Activated T-cell treated with anti-CD3 and anti-CD28 coated beads, Interleukin-2, amount 50 U/mL, for 24 hours (primary cell): ENCODE measurements around the gene PRSS22.

ENCODE experiments used
- DNase-seq: peaks from one replicate; pipeline ENCODE4 v3.0.0-alpha.2; 2020
- H3K27ac Mint-ChIP-seq: 2 replicates; pipeline ENCODE4 v1.8.0; 2020; ENCODE audit warnings: mild to moderate bottlenecking, mixed read lengths
- H3K27me3 Mint-ChIP-seq: 2 replicates; pipeline ENCODE4 v1.8.0; 2020; ENCODE audit warnings: mixed read lengths
- H3K36me3 Mint-ChIP-seq: 2 replicates; pipeline ENCODE4 v1.8.0; 2020; ENCODE audit warnings: low read depth, mixed read lengths
- H3K4me1 Mint-ChIP-seq: 2 replicates; pipeline ENCODE4 v1.8.0; 2020; ENCODE audit warnings: low read depth, mixed read lengths
- H3K4me3 Mint-ChIP-seq: 2 replicates; pipeline ENCODE4 v1.8.0; 2020; ENCODE audit warnings: mild to moderate bottlenecking, moderate library complexity, mixed read lengths
- H3K9me3 Mint-ChIP-seq: 2 replicates; pipeline ENCODE4 v1.8.0; 2020; ENCODE audit warnings: mixed read lengths

The PRSS22 gene

DNA sequence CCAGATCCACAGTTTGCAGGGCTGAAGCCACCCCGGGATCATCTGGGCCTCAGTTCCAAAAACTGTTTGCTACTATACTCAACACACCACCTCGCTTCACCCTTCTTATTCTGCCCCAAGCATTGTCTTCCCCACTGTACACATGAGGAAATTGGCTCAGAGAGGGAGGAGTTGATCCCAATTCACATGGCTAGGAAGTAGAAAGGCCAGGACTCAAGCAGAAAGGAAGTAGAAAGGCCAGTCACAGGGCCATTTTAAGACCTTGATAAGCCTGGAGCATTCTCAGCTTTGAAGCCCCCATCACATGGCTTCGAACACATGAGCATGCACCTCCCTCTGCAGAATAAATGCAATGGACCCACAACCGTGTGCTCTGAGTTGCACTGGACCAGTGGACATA is 7.7 kb upstream of the PRSS22 start:
- H3K9me3 Mint-ChIP-seq, result no peaks in the 10 kb centered on the region
- H3K36me3 Mint-ChIP-seq, result peaks cover 3% of the 10 kb centered on the region
- H3K4me3 Mint-ChIP-seq, result no peak overlapping the region
- H3K4me1 Mint-ChIP-seq, result peaks cover 16% of the 10 kb centered on the region
- no peak overlapping the region for H3K27ac Mint-ChIP-seq
- DNase-seq, result no peak
- peaks cover 6% of the 10 kb centered on the region for H3K27me3 Mint-ChIP-seq

DNA sequence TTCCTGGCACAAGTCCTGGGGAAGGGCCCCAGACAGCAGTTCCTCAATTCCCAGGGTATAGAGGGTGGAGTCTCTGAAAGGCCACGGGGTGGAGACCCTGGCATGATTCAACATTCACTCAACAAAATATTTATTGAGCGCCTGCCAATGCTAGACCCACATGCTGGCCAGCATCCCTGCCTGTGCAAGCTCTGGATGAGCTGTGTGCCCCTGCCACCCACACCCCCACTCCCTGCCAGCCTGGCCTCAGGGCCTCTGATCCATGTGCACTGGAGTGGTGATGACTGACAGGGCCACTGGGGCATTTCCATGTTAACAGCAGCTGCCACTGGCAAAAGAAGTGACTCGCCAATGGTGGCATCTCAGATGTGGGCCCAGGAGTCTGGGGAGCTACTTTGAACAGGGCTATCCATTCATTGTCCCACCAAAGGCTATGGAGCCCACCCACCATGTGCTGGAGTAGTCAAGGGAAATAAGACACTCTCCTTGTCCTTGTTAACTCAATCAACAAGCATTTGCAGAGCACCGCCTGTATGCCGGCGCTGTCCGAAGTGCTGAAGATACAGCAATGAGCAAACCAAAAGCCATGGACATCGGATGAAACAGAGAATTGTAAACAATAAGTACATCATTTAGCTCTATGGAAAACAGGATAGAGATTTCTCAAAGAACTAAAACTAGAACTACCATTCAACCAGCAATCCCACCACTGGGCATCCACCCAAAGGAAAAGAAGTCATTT is 3.0 kb upstream of the PRSS22 start:
- peaks cover 21% of the 10 kb centered on the region for H3K27me3 Mint-ChIP-seq
- peaks cover 7% of the 10 kb centered on the region for H3K4me1 Mint-ChIP-seq
- no peak overlapping the region for H3K4me3 Mint-ChIP-seq
- no peaks in the 10 kb centered on the region for H3K9me3 Mint-ChIP-seq
- no peak for DNase-seq
- H3K27ac Mint-ChIP-seq, result no peak overlapping the region
- no peaks in the 10 kb centered on the region for H3K36me3 Mint-ChIP-seq

DNA sequence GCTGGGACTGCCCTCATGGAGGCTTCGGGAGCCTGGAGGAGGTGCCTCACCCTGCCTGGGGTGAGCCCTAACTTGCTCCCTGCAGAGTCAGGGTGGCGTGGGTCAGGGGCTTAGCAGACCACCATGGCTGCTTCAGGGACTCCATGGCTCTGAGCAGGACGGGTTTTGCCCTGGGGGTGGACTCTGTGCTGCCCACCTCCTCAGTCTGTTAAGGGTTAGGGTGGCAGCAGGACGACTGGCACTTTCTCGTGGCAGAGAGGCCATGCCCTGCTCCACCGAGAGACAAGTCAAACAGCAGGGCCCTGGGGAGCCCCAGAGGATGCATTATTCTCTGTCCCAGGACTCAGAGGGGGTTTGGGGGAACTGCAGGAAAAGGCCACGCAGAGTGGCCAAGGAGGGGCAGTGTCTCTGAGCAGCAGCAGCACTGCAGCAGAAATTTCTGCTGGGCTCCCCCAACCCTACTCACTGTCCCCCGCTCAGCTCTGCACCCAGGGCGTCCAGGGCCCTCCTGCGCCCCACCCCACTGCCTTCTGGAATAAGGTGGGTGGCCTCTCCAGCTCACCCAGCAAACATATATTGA is 1.8 kb upstream of the PRSS22 start:
- H3K4me3 Mint-ChIP-seq, result no peak overlapping the region
- H3K27ac Mint-ChIP-seq, result no peak overlapping the region
- H3K4me1 Mint-ChIP-seq, result peaks cover 7% of the 10 kb centered on the region
- no peak for DNase-seq
- H3K27me3 Mint-ChIP-seq, result peaks cover 21% of the 10 kb centered on the region
- H3K36me3 Mint-ChIP-seq, result no peaks in the 10 kb centered on the region
- H3K9me3 Mint-ChIP-seq, result peaks cover under 1% of the 10 kb centered on the region

GRCh38 chr16:2858245-2859025 is 465 bp upstream of the PRSS22 start:
- H3K27ac Mint-ChIP-seq, result no peak overlapping the region
- H3K9me3 Mint-ChIP-seq, result peaks cover 9% of the 10 kb centered on the region
- DNase-seq, result no peak
- no peak overlapping the region for H3K4me3 Mint-ChIP-seq
- peaks cover 7% of the 10 kb centered on the region for H3K4me1 Mint-ChIP-seq
- H3K36me3 Mint-ChIP-seq, result no peaks in the 10 kb centered on the region
- peaks cover 21% of the 10 kb centered on the region for H3K27me3 Mint-ChIP-seq

DNA sequence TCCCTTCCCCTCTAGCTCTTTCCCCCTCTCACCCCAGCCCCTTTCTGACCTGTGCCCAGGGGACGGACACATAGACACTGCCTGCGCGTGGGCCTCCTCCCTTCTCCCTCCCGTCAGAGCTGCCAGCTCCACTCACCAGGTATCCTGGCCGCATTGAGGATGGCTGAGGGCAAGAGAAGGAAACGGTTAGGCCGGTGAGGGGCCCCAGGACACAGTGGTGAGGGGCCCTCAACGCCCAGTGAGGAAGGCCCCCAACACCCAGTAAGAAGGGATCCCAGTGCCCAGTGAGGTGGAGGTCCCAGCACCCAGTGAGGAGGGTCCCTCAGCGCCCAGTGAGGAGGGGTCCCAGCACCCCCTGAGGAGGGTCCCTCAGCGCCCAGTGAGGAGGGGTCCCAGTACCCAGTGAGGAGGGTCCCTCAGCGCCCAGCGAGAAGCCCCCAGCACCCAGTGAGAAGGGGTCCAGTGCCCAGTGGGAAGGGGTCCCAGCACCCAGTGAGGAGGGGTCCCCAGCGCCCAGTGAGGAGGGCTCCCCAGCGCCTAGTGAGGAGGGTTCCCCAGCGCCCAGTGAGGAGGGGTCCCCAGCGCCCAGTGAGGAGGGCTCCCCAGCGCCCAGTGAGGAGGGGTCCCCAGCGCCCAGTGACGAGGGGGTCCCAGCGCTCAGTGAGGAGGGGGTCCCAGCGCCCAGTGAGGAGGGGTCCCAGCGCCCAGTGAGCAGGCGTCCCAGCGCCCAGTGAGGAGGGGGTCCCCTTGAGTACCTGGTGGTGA is 1.1 kb downstream of the PRSS22 start:
- no peaks in the 10 kb centered on the region for H3K36me3 Mint-ChIP-seq
- no peak for DNase-seq
- H3K4me3 Mint-ChIP-seq, result no peak overlapping the region
- H3K27me3 Mint-ChIP-seq, result peaks cover 21% of the 10 kb centered on the region
- H3K9me3 Mint-ChIP-seq, result peaks cover 9% of the 10 kb centered on the region
- no peak overlapping the region for H3K27ac Mint-ChIP-seq
- H3K4me1 Mint-ChIP-seq, result peaks cover 7% of the 10 kb centered on the region

GRCh38 chr16:2856061-2856670 is 1.8 kb downstream of the PRSS22 start:
- no peak overlapping the region for H3K4me3 Mint-ChIP-seq
- peaks cover 9% of the 10 kb centered on the region for H3K9me3 Mint-ChIP-seq
- DNase-seq, result peak; percentile 62
- peaks cover 7% of the 10 kb centered on the region for H3K4me1 Mint-ChIP-seq
- H3K27me3 Mint-ChIP-seq, result peaks cover 16% of the 10 kb centered on the region
- H3K27ac Mint-ChIP-seq, result no peak overlapping the region
- H3K36me3 Mint-ChIP-seq, result no peaks in the 10 kb centered on the region

DNA sequence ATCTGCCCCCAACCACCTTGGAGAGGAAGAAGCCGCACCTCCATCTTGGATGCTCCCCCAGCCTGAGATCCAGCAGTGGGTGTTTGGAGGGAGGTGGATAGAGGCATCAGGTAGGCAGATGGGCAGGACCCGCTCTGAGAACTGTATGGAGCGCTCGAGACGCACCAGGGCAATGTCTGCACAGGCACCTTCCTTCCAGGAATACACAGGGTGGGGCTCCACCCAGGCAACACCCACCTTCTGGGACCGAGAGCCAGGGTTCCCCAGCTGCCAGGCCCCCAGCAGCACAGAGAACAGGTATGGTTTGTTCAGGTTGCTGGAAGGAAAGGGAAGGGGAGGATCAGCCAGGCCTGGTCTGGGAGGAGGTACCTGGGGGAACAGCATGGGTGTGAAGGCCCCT is 2.4 kb downstream of the PRSS22 start:
- H3K9me3 Mint-ChIP-seq, result peaks cover 9% of the 10 kb centered on the region
- DNase-seq, result no peak
- H3K27me3 Mint-ChIP-seq, result peaks cover 14% of the 10 kb centered on the region
- H3K27ac Mint-ChIP-seq, result no peak overlapping the region
- H3K4me3 Mint-ChIP-seq, result no peak overlapping the region
- peaks cover 7% of the 10 kb centered on the region for H3K4me1 Mint-ChIP-seq
- H3K36me3 Mint-ChIP-seq, result no peaks in the 10 kb centered on the region

- no peak for DNase-seq
- Mint-ChIP-seq H3K27ac (no peak overlapping the region), H3K4me1 (peaks cover 7% of the 10 kb centered on the region), H3K27me3 (peaks cover 10% of the 10 kb centered on the region), H3K4me3 (no peak overlapping the region), H3K9me3 (peaks cover 9% of the 10 kb centered on the region), H3K36me3 (no peaks in the 10 kb centered on the region)
Observed at GRCh38 chr16:2854700-2855309, 3.2 kb downstream of the PRSS22 start.

DNA sequence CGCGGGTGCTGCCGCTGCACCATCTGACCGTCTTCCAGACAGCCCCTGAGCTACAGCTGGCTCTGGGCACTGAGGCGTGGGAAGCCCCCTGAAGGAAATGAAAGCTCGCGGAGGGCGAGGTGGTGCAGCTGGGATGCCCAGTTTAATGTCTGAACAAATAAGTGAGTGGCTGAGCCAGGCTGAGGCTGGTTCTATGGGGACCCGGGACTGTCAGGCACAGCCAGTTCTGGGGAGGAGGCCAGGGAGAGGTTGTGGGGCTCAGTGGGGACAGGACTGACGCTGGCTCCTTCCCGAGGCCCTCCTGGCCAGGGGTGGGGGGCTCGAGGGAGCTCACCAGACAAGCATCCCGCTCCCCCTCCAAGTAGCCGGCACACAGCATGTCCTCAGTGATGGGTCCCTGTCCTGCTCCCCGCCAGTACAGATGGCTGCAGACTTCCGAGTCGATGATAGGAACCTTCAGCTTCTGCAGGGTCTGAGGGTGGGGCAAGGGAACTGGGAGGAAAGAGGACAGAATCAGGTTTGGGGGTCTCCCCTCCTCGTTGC is 4.4 kb downstream of the PRSS22 start:
- Mint-ChIP-seq H3K27me3 (peaks cover 7% of the 10 kb centered on the region), H3K27ac (no peak overlapping the region), H3K4me3 (no peak overlapping the region), H3K36me3 (no peaks in the 10 kb centered on the region), H3K9me3 (peaks cover 9% of the 10 kb centered on the region), H3K4me1 (peaks cover 5% of the 10 kb centered on the region)
- DNase-seq, result no peak

DNA sequence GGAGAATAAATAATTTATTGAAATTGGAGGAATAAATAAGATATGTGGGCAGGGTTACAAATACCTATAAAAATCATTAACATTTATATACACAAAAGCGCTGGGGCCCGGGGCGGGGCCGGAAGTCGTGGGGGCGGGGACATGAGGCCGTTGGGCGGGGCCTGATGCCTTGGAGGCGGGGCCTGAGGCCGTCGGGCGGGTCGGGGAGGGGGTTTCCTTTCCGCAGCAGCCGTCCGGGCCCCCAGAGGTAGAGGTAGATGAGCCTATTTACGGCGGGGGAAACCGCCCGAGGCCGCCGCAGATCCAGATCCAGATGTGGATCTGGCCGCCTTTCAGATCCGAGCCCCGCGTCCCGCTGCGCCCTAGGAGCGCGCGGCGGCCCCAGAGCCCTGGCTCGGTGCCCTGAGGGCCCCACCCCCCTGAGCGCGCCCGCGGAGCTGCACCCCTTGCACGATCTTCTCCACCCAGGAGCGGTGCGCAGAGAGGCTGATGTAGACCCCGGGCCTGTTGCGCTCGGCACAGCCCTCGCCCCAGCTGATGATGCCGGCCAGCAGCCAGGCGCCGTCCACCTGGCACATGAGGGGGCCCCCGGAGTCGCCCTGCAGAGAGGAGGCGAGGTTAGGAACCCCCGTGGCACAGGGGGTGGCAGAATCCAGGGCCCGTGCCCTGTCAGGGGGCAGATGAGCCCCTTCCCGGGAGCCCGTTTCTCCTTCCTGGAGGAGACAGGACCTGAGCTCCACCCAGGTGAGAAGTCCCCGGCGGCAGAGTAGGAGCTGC is 5.1 kb downstream of the PRSS22 start:
- Mint-ChIP-seq H3K36me3 (no peaks in the 10 kb centered on the region), H3K9me3 (peaks cover 9% of the 10 kb centered on the region), H3K27me3 (peaks cover 7% of the 10 kb centered on the region), H3K27ac (no peak overlapping the region), H3K4me1 (peaks cover 5% of the 10 kb centered on the region), H3K4me3 (no peak overlapping the region)
- no peak for DNase-seq

DNA sequence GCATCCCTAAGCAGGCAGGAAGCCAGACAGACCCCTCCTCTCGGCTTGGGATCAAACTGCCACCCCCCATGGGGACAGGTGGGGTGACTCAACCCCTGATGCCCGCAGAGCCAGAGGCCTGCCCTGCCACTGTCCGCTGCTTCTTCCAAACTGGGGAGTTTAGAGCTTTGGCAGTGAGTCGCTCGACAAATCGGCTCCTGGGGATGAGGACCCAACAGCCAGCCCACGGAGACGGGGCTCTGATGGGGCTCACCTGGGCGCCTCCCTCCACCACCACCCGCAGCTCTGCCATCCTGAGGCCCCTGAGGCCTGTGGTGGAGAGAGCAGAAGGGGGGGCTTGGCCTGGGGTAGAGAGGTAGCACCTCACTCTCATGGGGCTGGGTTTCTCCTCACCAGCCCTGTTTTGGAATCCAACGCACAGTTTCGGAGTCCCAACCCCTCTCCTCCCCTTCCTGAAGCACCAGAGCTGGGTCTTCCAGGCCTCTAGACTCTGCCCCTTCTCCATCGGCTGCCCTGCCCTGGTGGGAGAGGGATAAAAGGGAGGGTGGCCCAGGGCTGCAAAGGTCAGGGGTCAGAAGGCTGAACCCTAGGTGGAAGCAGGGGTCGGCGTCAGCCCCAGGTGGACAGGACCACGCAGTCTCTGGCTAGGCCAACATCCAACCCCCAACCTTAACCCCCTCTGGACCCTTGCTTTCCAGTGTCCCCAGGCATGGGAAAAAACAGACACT is 5.8 kb downstream of the PRSS22 start:
- no peaks in the 10 kb centered on the region for H3K36me3 Mint-ChIP-seq
- peaks cover 5% of the 10 kb centered on the region for H3K4me1 Mint-ChIP-seq
- H3K9me3 Mint-ChIP-seq, result peaks cover 9% of the 10 kb centered on the region
- no peak overlapping the region for H3K4me3 Mint-ChIP-seq
- DNase-seq, result no peak
- peaks cover 4% of the 10 kb centered on the region for H3K27me3 Mint-ChIP-seq
- no peak overlapping the region for H3K27ac Mint-ChIP-seq

DNA sequence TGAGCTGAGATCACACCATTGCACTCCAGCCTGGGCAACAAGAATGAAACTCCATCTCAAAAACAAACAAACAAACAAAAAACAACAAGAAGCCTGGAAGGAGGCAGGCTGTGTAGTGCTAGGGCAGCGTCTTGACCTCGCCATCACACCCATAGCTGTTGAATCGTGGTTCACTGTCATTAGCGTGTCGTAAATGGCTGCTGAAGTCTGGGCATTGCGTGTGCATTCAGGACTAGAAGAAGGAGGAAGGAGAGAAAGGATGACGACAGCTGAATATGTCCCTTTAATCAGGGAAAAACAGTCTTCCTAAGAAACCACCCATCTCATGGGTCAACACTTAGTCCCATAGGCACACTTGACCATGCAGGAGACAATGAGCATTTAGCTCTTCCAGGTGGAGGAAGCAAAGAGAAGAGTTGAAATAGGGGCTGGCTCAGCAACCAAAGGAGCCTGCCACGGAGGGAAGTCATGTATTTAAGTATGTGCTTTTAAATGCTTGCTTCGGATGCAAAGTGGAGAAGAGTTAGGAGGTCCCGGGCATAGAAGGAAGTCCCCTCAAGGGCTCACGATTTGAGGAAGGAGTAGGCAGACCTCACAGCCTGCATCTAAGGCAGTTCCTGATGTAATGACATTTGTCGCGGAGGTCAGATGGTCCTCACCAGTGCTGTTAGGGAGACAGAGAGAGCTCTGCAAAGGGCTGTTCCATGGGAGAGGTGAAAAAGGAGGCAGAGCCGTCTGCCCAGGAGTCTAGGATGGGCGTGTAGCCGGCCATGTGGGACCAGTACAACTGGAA is 8.8 kb downstream of the PRSS22 start:
- Mint-ChIP-seq H3K27ac (no peak overlapping the region), H3K4me1 (peaks cover 25% of the 10 kb centered on the region), H3K4me3 (no peak overlapping the region), H3K36me3 (no peaks in the 10 kb centered on the region), H3K9me3 (peaks cover 2% of the 10 kb centered on the region), H3K27me3 (peaks cover 4% of the 10 kb centered on the region)
- no peak for DNase-seq
